ENCODE data around the gene SPTBN1. TPM values are rescaled to one million over a fixed set of nuclear protein-coding genes. Genes with fewer than 3 reads are reported as not detected.
A peak's percentile ranks its signal among the peaks of the same experiment; 100 is the strongest.

SPTBN1 gene
- total and polyA plus RNA-seq, 9 of the 15 experiments (the other 6 are each of a cell fraction or from before 2014, with no cell fraction given): 8.9 to 66.8 (median 31.4) TPM

- Histone ChIP-seq H3K4me1 (replicated peaks in 1 of 2; ENCODE audit: control insufficient read depth in 2 of 2, insufficient read depth in 2 of 2, low read length in 2 of 2) (no peaks in the 10 kb centered on the region), H3K27me3 (ENCODE audit: control insufficient read depth in 2 of 2, insufficient read depth in 2 of 2, low read length in 2 of 2) (no peaks in the 10 kb centered on the region), H3K36me3 (ENCODE audit: control insufficient read depth, insufficient read depth, low read length) (peaks cover 83% of the 10 kb centered on the region), H2AFZ (ENCODE audit: low read depth, low read length) (no peak overlapping the region), H3K9me3 (replicated peaks; ENCODE audit: control insufficient read depth, insufficient read depth, low read depth, low read length) (no peaks in the 10 kb centered on the region), H3K27ac (ENCODE audit: extremely low read depth, low read depth, low read length) (no peak overlapping the region), H3K79me2 (ENCODE audit: control insufficient read depth, insufficient read depth, low read length) (no peaks in the 10 kb centered on the region), H3K9ac (ENCODE audit: insufficient read depth in 1 of 2, low read depth in 2 of 2, low read length in 2 of 2) (no peak overlapping the region), H3K4me3 (no peak overlapping the region), H3K4me2 (ENCODE audit: insufficient read depth, low read length) (no peak overlapping the region), H3K9me1 (ENCODE audit: control insufficient read depth, insufficient read depth, low read length) (no peaks in the 10 kb centered on the region), H4K20me1 (replicated peaks; ENCODE audit: control insufficient read depth, insufficient read depth, low read length) (no peaks in the 10 kb centered on the region)
- DNase-seq (ENCODE audit: extremely low read depth in 1 of 4, low spot score in 3 of 4): no peak
- 88% methylated on average over 12 of the region's 12 CpGs for WGBS (ENCODE audit: insufficient coverage, low coverage, missing lambda C conversion rate)
- no TSS peak for BruUV-seq (replicated peaks)
- ChIA-PET POLR2A (interaction anchor here (0.7 kb wide), 1 partner anchor 154 kb away, joined by 3 read pairs; no protein-coding TSS in a partner anchor), CTCF (ENCODE audit: low intra/inter-chr PET ratio) (no interaction called here)
- in situ Hi-C loops (cut with MboI) (no loop called here), intact Hi-C loops (cut with micrococcal nuclease) (no loop called here)
- no peak for ATAC-seq
- FAIRE-seq: no peak
- TF ChIP-seq OTX1 (CRISPR knock-in tag; IDR thresholded peaks at IDR 0.05): no peak
- TF ChIP-seq CTCF (IDR thresholded peaks at IDR 0.05 in 2 of 3, conservative IDR thresholded peaks at IDR 0.05 in 1 of 3; ENCODE audit: insufficient read depth in 2 of 3, low read depth in 1 of 3, low read length in 3 of 3): peak in 2 of 3 experiments; percentile 16; a peak in 1 of 6 replicates
- TF ChIP-seq CHD1 (IDR thresholded peaks at IDR 0.05; ENCODE audit: low read length): no peak
These were observed 204.6 kb downstream of the SPTBN1 start for GRCh38 chr2:54660752-54661151.

All from K562 (cell line).